Stomach (tissue), 4 donors: ENCODE measurements around the gene USP28.

ENCODE experiments used
- CTCF ChIP-seq, 7 experiments: fragments of 450-650 bp in 4 of 7; fragments of 200-600 bp in 3 of 7; sonication (generic) in 3 of 7; IDR thresholded peaks; one replicate each; pipeline ENCODE4 v1.5.1; 2016 to 2019; ENCODE audit warnings: antibody characterized with exemption in 7 of 7, control low read depth in 2 of 7, mild to moderate bottlenecking in 1 of 7
- POLR2AphosphoS5 ChIP-seq, 3 donors: sonication (generic); formaldehyde crosslinking; IDR thresholded peaks; one replicate each; pipeline ENCODE4 v1.6.1; 2016; ENCODE audit warnings: antibody characterized with exemption in 3 of 3

GRCh38 chr11:113901141-113901540, 25.8 kb upstream of the USP28 start:
- no peak for TF ChIP-seq CTCF (IDR thresholded peaks at IDR 0.05)
- no peak for TF ChIP-seq POLR2AphosphoS5 (IDR thresholded peaks at IDR 0.05)
